ENCODE data around the gene METAP2. TPM values are rescaled to one million over a fixed set of nuclear protein-coding genes. Genes with fewer than 3 reads are reported as not detected.

METAP2 gene
- total RNA-seq, 1 donor from 2014 or later, result 79.8 TPM

DNA sequence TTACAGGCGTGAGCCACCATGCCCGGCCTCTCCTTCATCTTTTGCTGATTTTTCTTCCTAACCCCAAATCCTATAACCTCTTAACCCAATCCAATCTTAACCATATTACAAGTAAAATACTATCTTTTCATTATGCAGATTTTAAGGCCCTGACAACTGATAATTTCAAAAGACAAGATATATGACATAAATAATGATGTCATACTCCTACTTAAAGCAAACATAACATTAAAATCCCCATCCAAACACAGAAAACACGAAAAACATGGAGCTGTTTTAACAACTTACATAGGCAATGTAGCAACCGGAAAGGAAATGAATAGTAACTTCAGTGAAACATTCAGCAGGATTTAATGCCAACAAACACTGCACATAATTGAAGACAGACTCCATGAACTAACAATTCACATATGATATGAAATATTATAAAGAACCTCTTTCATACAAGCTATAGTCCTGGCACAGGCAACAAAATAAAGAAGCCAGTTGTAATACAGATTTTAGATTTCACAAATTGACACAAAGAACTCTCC lies 55.8 kb downstream of the METAP2 start:
- Mint-ChIP-seq H3K9me3 (no peaks in the 10 kb centered on the region), H3K27ac (no peak overlapping the region), H3K27me3 (no peaks in the 10 kb centered on the region), H3K36me3 (no peaks in the 10 kb centered on the region), H3K4me3 (no peak overlapping the region), H3K4me1 (ENCODE audit: unreplicated experiment) (peaks cover 5% of the 10 kb centered on the region)
- TF ChIP-seq, protein P1, sequence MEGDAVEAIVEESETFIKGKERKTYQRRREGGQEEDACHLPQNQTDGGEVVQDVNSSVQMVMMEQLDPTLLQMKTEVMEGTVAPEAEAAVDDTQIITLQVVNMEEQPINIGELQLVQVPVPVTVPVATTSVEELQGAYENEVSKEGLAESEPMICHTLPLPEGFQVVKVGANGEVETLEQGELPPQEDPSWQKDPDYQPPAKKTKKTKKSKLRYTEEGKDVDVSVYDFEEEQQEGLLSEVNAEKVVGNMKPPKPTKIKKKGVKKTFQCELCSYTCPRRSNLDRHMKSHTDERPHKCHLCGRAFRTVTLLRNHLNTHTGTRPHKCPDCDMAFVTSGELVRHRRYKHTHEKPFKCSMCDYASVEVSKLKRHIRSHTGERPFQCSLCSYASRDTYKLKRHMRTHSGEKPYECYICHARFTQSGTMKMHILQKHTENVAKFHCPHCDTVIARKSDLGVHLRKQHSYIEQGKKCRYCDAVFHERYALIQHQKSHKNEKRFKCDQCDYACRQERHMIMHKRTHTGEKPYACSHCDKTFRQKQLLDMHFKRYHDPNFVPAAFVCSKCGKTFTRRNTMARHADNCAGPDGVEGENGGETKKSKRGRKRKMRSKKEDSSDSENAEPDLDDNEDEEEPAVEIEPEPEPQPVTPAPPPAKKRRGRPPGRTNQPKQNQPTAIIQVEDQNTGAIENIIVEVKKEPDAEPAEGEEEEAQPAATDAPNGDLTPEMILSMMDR (conservative IDR thresholded peaks at IDR 0.05), result no peak
- DNase-seq (ENCODE audit: extremely low spot score, unreplicated experiment), result no peak

DNA sequence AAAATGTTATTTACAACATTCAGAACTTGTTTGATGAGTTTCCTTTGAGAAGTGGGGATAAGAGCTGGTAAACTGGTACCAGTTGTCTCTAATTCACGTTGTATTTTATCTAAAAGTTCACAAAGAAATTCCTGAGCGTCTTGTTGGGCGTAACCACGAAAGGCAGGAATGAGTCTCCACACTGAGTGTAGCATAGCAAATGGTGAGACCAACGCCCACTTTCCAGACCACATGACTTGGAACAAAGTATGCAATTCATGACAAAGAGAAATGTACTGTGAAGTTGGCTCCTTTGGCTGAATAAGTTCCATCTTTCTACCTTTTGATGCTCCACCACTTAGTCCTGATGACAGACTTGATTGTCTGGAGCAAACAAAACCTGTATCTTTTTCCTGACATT lies 58.9 kb downstream of the METAP2 start:
- no peak overlapping the region for H3K4me3 Mint-ChIP-seq
- no peaks in the 10 kb centered on the region for H3K36me3 Mint-ChIP-seq
- H3K27me3 Mint-ChIP-seq, result peaks cover 10% of the 10 kb centered on the region
- peaks cover 5% of the 10 kb centered on the region for H3K4me1 Mint-ChIP-seq (ENCODE audit: unreplicated experiment)
- H3K27ac Mint-ChIP-seq, result peak overlapping the region; percentile 43
- DNase-seq (ENCODE audit: extremely low spot score, unreplicated experiment), result no peak
- no peaks in the 10 kb centered on the region for H3K9me3 Mint-ChIP-seq
- TF ChIP-seq, protein P1 (conservative IDR thresholded peaks at IDR 0.05), result no peak

DNA sequence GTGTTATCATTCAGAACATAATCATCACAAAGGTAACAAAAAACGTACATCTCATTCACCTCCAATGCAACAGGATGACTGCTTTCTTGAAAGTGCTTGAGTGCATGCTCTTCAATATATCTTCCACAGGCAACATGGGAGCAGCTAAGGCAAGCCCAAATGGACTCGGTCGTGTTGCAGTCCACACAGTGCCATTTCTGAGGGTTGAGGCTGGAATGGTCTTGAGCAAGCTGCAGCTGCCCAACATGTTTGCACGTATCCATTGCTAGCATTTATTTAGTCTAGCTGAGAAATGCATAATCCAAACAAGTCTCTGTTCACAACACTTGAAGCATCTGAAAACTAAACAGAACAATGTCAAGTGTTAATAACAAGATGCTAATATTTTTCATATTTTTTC lies 60.0 kb downstream of the METAP2 start:
- H3K36me3 Mint-ChIP-seq, result no peaks in the 10 kb centered on the region
- TF ChIP-seq, protein P1 (conservative IDR thresholded peaks at IDR 0.05), result no peak
- peaks cover 16% of the 10 kb centered on the region for H3K27me3 Mint-ChIP-seq
- no peak for DNase-seq (ENCODE audit: extremely low spot score, unreplicated experiment)
- peaks cover 5% of the 10 kb centered on the region for H3K4me1 Mint-ChIP-seq (ENCODE audit: unreplicated experiment)
- no peaks in the 10 kb centered on the region for H3K9me3 Mint-ChIP-seq
- H3K4me3 Mint-ChIP-seq, result no peak overlapping the region
- H3K27ac Mint-ChIP-seq, result no peak overlapping the region

DNA sequence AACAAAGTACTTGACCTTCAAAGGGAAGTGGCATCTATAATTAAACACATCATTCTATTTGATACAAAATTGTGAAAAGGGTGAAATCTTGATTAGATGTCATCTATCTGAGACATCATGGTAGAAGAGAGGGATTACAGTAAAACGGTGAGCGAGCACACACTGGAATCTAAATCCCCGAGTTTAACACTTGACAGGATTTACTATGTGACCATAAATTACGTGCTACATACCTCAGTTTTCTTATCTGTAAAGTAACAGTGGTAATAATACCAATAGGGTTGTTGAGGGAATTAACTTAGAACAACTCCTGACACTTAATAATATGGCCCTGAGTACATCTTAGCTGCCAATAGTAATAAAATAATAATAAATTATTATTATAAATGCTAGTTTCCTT lies 64.1 kb downstream of the METAP2 start:
- peaks cover 5% of the 10 kb centered on the region for H3K4me1 Mint-ChIP-seq (ENCODE audit: unreplicated experiment)
- H3K27me3 Mint-ChIP-seq, result peaks cover 26% of the 10 kb centered on the region
- H3K4me3 Mint-ChIP-seq, result no peak overlapping the region
- H3K9me3 Mint-ChIP-seq, result no peaks in the 10 kb centered on the region
- TF ChIP-seq, protein P1 (conservative IDR thresholded peaks at IDR 0.05), result no peak
- DNase-seq (ENCODE audit: extremely low spot score, unreplicated experiment), result no peak
- H3K36me3 Mint-ChIP-seq, result no peaks in the 10 kb centered on the region
- H3K27ac Mint-ChIP-seq, result no peak overlapping the region

DNA sequence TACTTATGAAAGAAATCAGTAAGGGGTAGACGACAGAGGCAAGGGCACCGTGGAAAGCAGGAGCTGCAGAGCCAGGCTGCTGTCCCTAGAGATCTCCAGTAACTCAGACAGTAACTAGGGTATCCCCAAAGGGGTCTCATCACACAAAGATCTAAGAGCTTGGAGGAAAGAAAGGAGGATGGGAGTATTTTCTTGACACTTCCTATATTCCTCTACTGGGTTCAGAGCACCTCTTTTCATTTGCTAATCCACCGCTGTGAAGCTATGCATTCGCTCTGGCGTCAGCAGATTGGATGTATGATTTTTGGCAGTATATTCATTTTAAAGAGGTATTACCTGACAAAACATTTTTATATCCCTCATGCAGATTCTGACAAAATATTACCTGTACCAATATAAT lies 64.7 kb downstream of the METAP2 start:
- Mint-ChIP-seq H3K27me3 (peaks cover 26% of the 10 kb centered on the region), H3K9me3 (no peaks in the 10 kb centered on the region), H3K4me3 (no peak overlapping the region), H3K36me3 (no peaks in the 10 kb centered on the region), H3K27ac (no peak overlapping the region), H3K4me1 (ENCODE audit: unreplicated experiment) (peaks cover 5% of the 10 kb centered on the region)
- TF ChIP-seq, protein P1 (conservative IDR thresholded peaks at IDR 0.05), result no peak
- no peak for DNase-seq (ENCODE audit: extremely low spot score, unreplicated experiment)

DNA sequence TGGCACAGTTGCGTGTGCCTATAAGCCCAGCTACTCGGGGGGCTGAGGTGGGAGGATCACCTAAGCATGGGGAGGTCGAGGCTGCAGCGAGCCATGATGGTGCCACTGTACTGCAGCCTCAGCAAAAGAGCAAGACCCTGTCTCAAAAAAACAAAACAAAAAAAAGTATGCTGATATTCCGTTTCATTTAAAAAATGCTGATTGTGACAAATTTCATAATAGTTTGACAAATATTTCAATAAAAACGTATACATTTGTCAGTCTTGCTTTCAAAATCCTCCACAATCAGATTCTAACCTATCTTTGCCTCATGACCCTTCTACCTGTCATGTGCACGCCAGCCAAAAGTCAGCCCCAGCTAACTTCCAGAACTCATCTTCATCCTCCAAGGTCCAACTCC lies 67.5 kb downstream of the METAP2 start:
- Mint-ChIP-seq H3K27me3 (peaks cover 44% of the 10 kb centered on the region), H3K4me1 (ENCODE audit: unreplicated experiment) (no peaks in the 10 kb centered on the region), H3K36me3 (no peaks in the 10 kb centered on the region), H3K4me3 (no peak overlapping the region), H3K27ac (no peak overlapping the region), H3K9me3 (no peaks in the 10 kb centered on the region)
- TF ChIP-seq, protein P1 (conservative IDR thresholded peaks at IDR 0.05), result no peak
- DNase-seq (ENCODE audit: extremely low spot score, unreplicated experiment), result no peak

All from type B pancreatic cell (in vitro differentiated cells).